Left forelimb (tissue), 1 donor: Measurements from ENCODE around the gene PTPRN2.

Source experiments
- DNase-seq: peaks from one replicate; pipeline ENCODE4 v3.0.0-alpha.2; 2018; ENCODE audit warnings: low spot score

Gene PTPRN2

GRCh38 chr7:158400601-158401225, 186.9 kb downstream of the PTPRN2 start:
- no peak for DNase-seq

DNA sequence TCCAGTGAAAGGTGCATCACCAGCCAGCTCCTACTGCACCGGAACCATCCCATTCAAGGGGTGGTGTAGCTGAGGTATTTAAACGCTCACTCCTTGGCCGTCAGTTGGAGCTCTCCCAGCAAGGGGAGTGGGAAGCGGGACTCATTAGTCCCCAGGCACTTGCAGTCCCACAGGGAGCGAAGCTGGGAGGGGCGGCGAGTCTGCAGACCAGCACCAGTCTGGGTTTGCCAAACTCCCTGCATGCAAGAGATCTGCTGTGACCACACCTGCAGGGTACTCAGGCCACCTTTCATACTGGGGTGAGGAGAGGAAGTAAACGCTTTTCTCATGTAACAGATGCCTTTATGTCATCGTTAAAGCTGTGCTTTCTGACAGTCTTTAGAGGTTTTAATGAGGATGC, 187.9 kb downstream of the PTPRN2 start:
- no peak for DNase-seq

- no peak for DNase-seq
These were observed 188.9 kb downstream of the PTPRN2 start for GRCh38 chr7:158398750-158399149.

DNA sequence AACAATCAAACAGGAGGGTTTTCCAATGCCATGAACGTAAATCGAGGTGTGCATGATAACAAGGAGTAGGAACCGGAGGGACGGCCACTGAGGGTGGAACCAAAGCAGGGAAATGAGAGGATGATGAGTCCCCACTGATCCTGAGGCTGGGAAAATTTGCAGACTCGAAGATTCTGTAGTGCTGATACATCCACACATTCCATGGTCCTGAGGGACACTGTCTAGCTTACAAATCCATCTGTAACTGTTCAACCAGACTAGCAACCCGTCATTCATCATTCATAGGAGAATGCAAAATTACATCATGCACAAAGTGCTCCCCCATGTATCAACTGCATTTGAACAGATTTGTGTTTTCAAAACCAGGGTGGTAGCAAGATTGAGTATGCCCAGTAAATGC, 189.7 kb downstream of the PTPRN2 start:
- DNase-seq = no peak

DNA sequence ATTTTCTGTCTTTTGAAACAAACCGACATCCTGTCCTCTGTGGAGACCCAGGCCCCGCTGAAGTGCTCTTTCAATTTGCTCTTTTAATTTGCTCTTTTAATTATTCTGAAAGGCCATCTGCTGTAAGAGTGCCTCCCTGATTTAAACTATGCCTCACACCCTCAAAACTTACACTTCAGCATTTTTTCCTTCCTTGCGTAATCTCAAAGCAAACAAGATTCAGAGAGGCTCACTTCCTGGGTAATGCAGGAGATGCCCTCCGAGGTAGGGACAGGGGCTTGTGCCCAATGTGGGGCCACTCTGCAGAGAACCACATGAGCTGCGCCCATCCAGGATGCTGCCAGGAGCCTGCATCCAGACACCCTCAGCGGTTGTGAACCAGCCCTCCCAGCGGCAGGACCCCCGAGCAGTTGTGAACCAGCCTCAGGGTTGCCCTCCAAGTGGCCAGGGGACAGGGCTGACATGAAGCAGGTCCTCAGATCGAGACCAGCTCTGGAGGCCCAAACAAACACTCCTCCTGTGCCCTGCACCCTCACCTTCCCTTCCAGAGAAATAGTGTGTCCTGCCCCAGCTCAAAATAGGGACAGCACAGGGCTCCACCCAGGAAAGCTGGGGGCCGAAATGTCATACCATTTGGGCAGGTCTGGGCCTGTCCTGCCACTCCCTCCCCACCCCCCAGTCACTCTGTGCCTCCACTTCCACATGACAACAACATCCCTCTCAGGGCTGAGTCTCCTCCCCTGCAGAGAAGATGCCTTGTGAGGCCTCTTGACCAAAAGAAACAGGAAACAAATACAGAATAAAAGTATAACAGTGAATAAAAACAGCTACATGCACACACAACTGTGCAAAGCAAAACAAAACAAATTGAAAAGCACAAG, 190.4 kb downstream of the PTPRN2 start:
- DNase-seq = no peak

GRCh38 chr7:158396301-158396905, 191.2 kb downstream of the PTPRN2 start:
- DNase-seq = no peak

DNA sequence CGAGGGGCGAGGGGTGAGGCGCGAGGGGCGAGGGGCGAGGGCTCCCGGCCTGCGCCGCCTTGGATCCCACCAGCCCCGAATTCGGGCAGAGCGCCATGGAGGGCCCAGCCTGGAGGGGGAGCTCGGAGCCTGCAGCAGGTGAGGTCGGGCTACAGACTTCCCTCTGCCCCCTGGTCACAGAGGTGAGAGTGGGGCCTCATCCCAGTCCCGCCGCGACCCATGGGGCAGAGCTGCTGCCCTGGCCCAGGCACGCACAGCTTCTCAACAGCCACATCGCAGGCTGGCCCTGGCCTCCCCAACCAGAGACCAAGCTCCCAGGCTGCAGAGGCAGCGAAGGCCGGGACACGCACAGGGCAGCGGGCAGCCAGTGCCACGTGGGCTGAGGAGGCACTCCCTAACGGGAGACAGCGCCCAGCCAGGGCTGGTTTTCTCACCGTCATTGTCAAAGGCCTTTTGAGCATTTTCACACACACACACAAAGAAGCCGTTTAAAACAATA, 191.8 kb downstream of the PTPRN2 start:
- DNase-seq = no peak

DNA sequence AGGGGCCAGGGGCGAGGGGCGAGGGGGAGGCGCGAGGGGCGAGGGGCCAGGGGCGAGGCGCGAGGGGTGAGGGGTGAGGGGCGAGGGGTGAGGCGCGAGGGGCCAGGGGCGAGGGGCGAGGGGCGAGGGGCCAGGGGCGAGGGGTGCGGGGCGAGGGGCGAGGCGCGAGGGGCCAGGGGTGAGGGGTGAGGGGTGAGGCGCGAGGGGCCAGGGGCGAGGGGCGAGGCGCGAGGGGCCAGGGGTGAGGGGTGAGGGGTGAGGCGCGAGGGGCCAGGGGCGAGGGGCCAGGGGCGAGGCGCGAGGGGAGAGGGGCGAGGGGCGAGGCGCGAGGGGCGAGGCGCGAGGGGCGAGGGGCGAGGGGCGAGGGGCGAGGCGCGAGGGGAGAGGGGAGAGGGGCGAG, 192.3 kb downstream of the PTPRN2 start:
- no peak for DNase-seq

GRCh38 chr7:158394936-158395335, 192.7 kb downstream of the PTPRN2 start:
- no peak for DNase-seq

DNA sequence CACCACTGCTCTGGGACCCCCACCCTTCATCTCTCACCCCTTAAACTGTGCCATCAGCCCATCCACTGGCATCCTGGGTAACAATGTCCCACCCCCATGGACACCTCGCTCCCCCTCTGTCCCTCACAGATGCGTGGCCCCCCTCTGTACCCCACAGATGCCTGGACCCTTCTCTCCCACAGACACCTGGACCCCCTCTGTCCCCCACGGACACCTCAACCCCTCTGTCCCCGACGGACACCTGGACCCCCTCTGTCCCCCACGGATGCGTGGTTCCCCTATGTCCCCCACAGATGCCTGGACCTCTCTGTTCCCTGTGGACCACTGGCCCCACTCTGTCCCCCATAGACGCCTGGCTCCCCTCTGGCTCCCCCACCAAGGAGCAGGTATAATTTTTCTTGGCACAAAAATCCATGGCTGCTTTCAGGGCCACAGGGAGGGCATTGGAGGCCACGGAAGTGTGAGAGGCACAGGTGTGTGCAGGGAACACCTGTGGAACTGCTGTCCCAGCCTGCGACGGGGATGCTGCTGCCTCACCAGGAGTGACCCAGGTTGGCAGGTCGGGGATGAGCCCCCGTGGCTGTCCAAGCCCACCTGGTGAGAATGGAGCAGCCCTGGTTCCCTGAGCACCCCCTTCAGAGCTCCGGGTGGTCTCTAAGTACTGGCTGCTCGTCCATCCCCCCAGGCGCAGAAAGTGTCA, 193.5 kb downstream of the PTPRN2 start:
- DNase-seq = no peak

GRCh38 chr7:158392251-158392650, 195.4 kb downstream of the PTPRN2 start:
- DNase-seq = no peak

- no peak for DNase-seq
These were observed 196.1 kb downstream of the PTPRN2 start for GRCh38 chr7:158391541-158391940.

GRCh38 chr7:158391141-158391540, 196.5 kb downstream of the PTPRN2 start:
- DNase-seq = no peak

- no peak for DNase-seq
These were observed 197.2 kb downstream of the PTPRN2 start for GRCh38 chr7:158390460-158390859.

DNA sequence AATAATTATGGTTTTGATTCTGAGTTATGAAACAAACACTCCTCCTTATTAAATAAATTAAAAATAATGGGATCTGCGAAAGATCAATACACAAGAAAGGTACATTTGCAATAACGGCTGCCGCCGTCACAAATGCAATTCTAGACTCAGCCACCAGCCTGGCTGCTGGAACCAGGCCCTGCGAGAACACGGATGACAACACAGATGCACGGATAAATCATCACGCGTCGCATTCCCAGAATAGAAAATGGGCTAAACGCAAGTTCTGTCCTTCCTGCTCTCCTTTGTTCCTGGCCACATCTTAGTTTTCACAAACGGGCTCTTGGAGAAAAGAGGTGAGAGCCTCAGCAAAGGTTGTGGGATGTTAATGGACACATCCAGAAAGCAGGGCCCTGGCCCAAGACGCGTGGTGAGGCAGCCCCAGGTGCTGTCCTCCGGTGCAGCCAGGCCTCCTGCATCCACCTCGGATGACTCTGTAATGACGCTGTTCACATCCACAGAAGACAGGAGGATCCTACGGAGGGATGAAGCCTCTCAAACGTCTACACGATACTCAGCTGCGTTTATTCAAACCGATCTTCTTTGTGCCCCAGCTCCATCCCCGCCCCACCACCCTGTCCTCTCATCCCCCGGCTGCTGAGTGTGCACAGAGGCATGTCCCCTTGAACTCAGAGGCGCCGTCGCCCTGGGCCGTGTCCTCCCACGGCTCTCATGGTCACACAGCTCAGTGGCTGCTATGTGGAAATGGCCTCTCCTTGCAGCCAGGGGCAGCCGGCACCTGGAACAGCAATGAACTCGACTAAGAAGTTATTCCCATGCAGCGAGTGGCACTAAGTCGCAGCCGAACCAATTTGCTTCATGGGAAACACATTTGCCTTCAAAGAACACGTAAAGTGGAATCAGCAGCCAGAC, 197.9 kb downstream of the PTPRN2 start:
- no peak for DNase-seq

- DNase-seq = no peak
These were observed 198.7 kb downstream of the PTPRN2 start for GRCh38 chr7:158388928-158389327.

DNA sequence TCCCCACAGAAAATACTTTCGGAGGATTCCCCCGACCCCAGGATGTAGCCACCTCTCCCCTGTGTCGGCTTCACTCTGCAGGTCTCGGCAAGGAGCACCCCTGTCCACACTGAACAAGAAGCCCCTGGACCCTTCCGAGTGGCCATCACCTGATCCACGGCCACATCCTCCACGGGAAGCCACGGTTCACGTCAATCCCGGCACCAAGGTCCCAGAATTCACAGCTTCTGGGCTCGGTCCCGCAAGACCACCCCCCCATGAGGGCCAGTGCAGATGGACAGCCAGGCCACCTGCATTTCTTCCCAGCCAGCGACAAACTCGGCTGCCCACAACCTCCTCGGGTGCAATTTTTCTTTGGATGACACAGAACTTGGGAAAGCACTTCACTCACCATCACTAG, 199.6 kb downstream of the PTPRN2 start:
- no peak for DNase-seq

DNA sequence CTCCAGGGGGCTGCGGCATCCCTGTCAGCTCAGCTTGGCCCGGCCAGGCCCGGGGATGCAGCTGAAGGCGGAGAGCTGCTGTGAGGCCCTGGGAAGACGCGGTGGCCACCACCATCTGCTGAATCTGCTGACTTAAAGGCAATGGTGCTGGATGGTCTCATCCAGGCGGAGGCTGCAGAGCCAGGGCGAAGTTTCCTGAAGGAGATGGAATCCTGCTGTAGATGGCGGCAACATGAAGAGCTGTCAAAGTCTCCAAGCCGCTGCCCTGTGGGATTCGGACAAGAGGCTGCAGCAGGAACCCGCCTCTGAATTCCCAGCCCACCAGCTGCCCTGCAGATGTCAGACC, 200.1 kb downstream of the PTPRN2 start:
- no peak for DNase-seq

GRCh38 chr7:158386866-158387545, 200.6 kb downstream of the PTPRN2 start:
- DNase-seq = no peak

DNA sequence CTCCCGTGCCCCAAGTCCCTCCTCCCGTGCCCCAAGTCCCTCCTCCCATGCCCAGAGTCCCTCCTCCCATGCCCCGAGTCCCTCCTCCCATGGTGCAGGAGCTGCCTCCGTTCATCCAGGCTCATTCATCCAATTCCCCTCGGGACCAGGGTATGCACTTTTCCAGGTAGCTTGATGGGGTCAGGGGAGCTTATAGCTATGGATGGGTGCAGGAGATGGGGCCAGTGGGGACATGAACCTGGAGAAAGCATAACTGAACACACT, 201.3 kb downstream of the PTPRN2 start:
- no peak for DNase-seq
